ENCODE data around the gene PTGER1.

The PTGER1 gene

GRCh38 chr19:14475251-14476073, at the start of gene PTGER1:
PTGER1 (minus strand) TSS chr19:14475354; CDS start chr19:14474320, 1,034 bp downstream.
- CTCF ChIA-PET, result no interaction called here
- peak; percentile 38 for DNase-seq (ENCODE audit: extremely low spot score)
- POLR2A ChIA-PET, result no interaction called here
- TF ChIP-seq CTCF (IDR thresholded peaks at IDR 0.05; ENCODE audit: control extremely low read depth, extremely low read depth, low read depth, missing control alignments), result peak; percentile 32

DNA sequence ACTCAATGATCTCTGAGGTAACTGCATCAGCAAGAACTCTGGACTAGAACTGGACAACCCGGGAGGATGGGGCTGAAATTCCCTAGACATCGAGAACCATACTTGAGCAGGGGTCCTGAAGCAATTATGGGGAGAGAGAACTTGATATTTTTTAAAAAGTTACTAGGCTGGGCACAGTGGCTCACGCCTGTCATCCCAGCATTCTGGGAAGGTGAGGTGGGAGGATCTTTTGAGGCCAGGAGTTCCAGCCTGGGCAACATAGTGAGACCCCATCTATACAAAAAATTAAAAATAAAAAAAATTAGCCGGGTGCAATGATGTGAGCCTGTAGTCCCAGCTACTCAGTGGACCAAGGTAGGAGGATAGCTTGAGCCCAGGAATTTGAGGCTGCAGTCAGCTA, 45.4 kb upstream of the PTGER1 start:
- CTCF ChIA-PET, result interaction anchor here (1.0 to 1.4 kb wide), 3 partner anchors 14 to 384 kb away, joined by 3 to 4 read pairs (median 3); partner anchors contain the start of gene ASF1B
- POLR2A ChIA-PET, result no interaction called here
- no peak for TF ChIP-seq CTCF (IDR thresholded peaks at IDR 0.05; ENCODE audit: control extremely low read depth, extremely low read depth, low read depth, missing control alignments)
- no peak for DNase-seq (ENCODE audit: extremely low spot score)

GRCh38 chr19:14519860-14520407, 44.8 kb upstream of the PTGER1 start:
- no peak for TF ChIP-seq CTCF (IDR thresholded peaks at IDR 0.05; ENCODE audit: control extremely low read depth, extremely low read depth, low read depth, missing control alignments)
- ChIA-PET CTCF (interaction anchor here (1.4 kb wide), 1 partner anchor 13 kb away, joined by 4 read pairs; no protein-coding TSS in a partner anchor), POLR2A (no interaction called here)
- no peak for DNase-seq (ENCODE audit: extremely low spot score)

GRCh38 chr19:14519245-14519859, 44.2 kb upstream of the PTGER1 start:
- DNase-seq (ENCODE audit: extremely low spot score), result no peak
- no peak for TF ChIP-seq CTCF (IDR thresholded peaks at IDR 0.05; ENCODE audit: control extremely low read depth, extremely low read depth, low read depth, missing control alignments)
- POLR2A ChIA-PET, result interaction anchor here (1.6 kb wide), 1 partner anchor 9 kb away, joined by 9 read pairs; no protein-coding TSS in a partner anchor
- CTCF ChIA-PET, result interaction anchor here (1.9 kb wide), 1 partner anchor 15 kb away, joined by 7 read pairs; no protein-coding TSS in a partner anchor

GRCh38 chr19:14517840-14518505, 42.8 kb upstream of the PTGER1 start, which contains the start of gene DNAJB1:
DNAJB1 (minus strand) TSS chr19:14518397; CDS start chr19:14518349, 48 bp downstream.
- peak; percentile 93 for DNase-seq (ENCODE audit: extremely low spot score)
- CTCF ChIA-PET, result interaction anchor here (0.9 to 2.0 kb wide), 7 partner anchors 10 to 56 kb away, joined by 3 to 10 read pairs (median 6); no protein-coding TSS in a partner anchor
- TF ChIP-seq CTCF (IDR thresholded peaks at IDR 0.05; ENCODE audit: control extremely low read depth, extremely low read depth, low read depth, missing control alignments), result no peak
- POLR2A ChIA-PET, result interaction anchor here (0.5 to 1.6 kb wide), 19 partner anchors 8 to 1382 kb away, joined by 3 to 9 read pairs (median 4); no protein-coding TSS in a partner anchor
